K562 (cell line): ENCODE results near the gene COL23A1. TPM values are rescaled to one million over a fixed set of nuclear protein-coding genes. Genes with fewer than 3 reads are reported as not detected.

Experiments
- ATAC-seq: fragments of 200-7000 bp; cut with Tn5 transposase; 3 replicates; pipeline ENCODE4 v1.9.1; 2020; ENCODE audit warnings: moderate library complexity
- BruUV-seq: library from RNA; stranded (reverse); fragments of 400-500 nt; replicated peaks from 2 replicates; lab custom pipeline; 2021; lab: Mats Ljungman, UMichigan
- CTCF ChIA-PET: fragments of 300-600 bp; formaldehyde crosslinking; extraction: SDS; loops from one replicate; lab custom pipeline; 2021; ENCODE audit warnings: low intra/inter-chr PET ratio; lab: Yijun Ruan, JAX
- POLR2A ChIA-PET: fragments of 300-600, 350-650 bp; sonication (Branson Sonifier 250); formaldehyde crosslinking; extraction: SDS; loops from one replicate; lab custom pipeline; 2021; ENCODE audit warnings: antibody characterized with exemption, inconsistent platforms; lab: Yijun Ruan, JAX
- DNase-seq, 4 experiments: peaks; one replicate each; pipeline versions ENCODE4 v3.0.0 to v3.0.0-alpha.2; 2011 to 2018; ENCODE audit warnings: low spot score in 3 of 4, mixed read lengths in 3 of 4; ENCODE audit errors: extremely low read depth in 1 of 4
- FAIRE-seq: peaks from 2 replicates; lab custom pipeline; 2011; peaks lifted over from hg19 to GRCh38; lab: Jason Lieb, UNC
- H2AFZ ChIP-seq: 2 replicates; pipeline ENCODE4 v1.6.0; 2011; ENCODE audit warnings: low read depth, low read length, control low read depth, inconsistent platforms
- H3K27ac ChIP-seq: fragments of 200-600 bp; 3 replicates; pipeline ENCODE4 v1.8.0; 2011; ENCODE audit warnings: low read depth, mild to moderate bottlenecking, control low read depth, inconsistent platforms, low read length, moderate library complexity, mixed read lengths; ENCODE audit errors: extremely low read depth
- H3K27me3 ChIP-seq, 2 experiments: fragments of 300-600 bp in 1 of 2; 2 replicates in 1 of 2; 3 replicates in 1 of 2; pipeline versions ENCODE4 v1.6.0 to v1.8.0; 2011; ENCODE audit warnings: inconsistent platforms in 2 of 2, low read length in 2 of 2, mild to moderate bottlenecking in 1 of 2, mixed read lengths in 1 of 2, moderate library complexity in 1 of 2; ENCODE audit not compliant: control insufficient read depth in 2 of 2, insufficient read depth in 2 of 2
- H3K36me3 ChIP-seq: fragments of 300-600 bp; 3 replicates; pipeline ENCODE4 v1.8.0; 2011; ENCODE audit warnings: mild to moderate bottlenecking, low read length, inconsistent platforms; ENCODE audit not compliant: control insufficient read depth, insufficient read depth
- H3K4me1 ChIP-seq, 2 experiments: fragments of 200-600 bp in 1 of 2; replicated peaks in 1 of 2; 2 replicates in 1 of 2; 3 replicates in 1 of 2; pipeline versions ENCODE4 v1.5.1 to v1.8.0; 2011; ENCODE audit warnings: inconsistent platforms in 2 of 2, low read length in 2 of 2, mild to moderate bottlenecking in 1 of 2, mixed read lengths in 1 of 2, moderate library complexity in 1 of 2; ENCODE audit not compliant: control insufficient read depth in 2 of 2, insufficient read depth in 2 of 2
- H3K4me2 ChIP-seq: 2 replicates; pipeline ENCODE4 v1.6.1; 2011; ENCODE audit warnings: low read length, control low read depth, inconsistent platforms, mixed read lengths; ENCODE audit not compliant: insufficient read depth
- H3K4me3 ChIP-seq: fragments of 200-600 bp; sonication (generic), shearing (Covaris generic); 2 replicates; pipeline ENCODE4 v1.5.1; 2016; ENCODE audit warnings: control low read depth, inconsistent platforms
- H3K79me2 ChIP-seq: fragments of 200-600 bp; 3 replicates; pipeline ENCODE4 v1.8.0; 2011; ENCODE audit warnings: low read length, inconsistent platforms; ENCODE audit not compliant: control insufficient read depth, insufficient read depth
- H3K9ac ChIP-seq, 2 experiments: 2 replicates each; pipeline versions ENCODE4 v1.6.0 to v1.6.1; 2011; ENCODE audit warnings: low read depth in 2 of 2, low read length in 2 of 2, control low read depth in 1 of 2, inconsistent platforms in 1 of 2, mild to moderate bottlenecking in 1 of 2, mixed read lengths in 1 of 2; ENCODE audit not compliant: insufficient read depth in 1 of 2
- H3K9me1 ChIP-seq: one replicate; pipeline ENCODE4 v1.6.0; 2011; ENCODE audit warnings: inconsistent platforms, mild to moderate bottlenecking, low read length, moderate library complexity; ENCODE audit not compliant: control insufficient read depth, insufficient read depth
- H3K9me3 ChIP-seq: replicated peaks from 2 replicates; pipeline ENCODE4 v1.5.1; 2011; ENCODE audit warnings: low read depth, low read length, inconsistent platforms; ENCODE audit not compliant: control insufficient read depth, insufficient read depth
- H4K20me1 ChIP-seq: replicated peaks from 2 replicates; pipeline ENCODE4 v1.6.1; 2011; ENCODE audit warnings: low read length, inconsistent platforms, mixed read lengths; ENCODE audit not compliant: control insufficient read depth, insufficient read depth
- MTA1 ChIP-seq: fragments of 450-650 bp; IDR thresholded peaks from 2 replicates; pipeline ENCODE4 v1.6.1; 2017; ENCODE audit warnings: borderline replicate concordance
- NR2C1 ChIP-seq, 2 experiments: fragments of 450-650 bp; IDR thresholded peaks; 2 replicates each; pipeline ENCODE4 v1.6.1; 2017; ENCODE audit warnings: mild to moderate bottlenecking in 2 of 2, antibody characterized with exemption in 1 of 2, inconsistent platforms in 1 of 2, missing compliant biosample characterization in 1 of 2, missing genetic modification characterization in 1 of 2
- SP1 ChIP-seq: sonication (generic); formaldehyde crosslinking; IDR thresholded peaks from 2 replicates; pipeline ENCODE4 v1.8.1; 2022; ENCODE audit warnings: mild to moderate bottlenecking, missing genetic modification reagents
- SRF ChIP-seq, 2 experiments: fragments of 250-450, 450-650 bp in 1 of 2; sonication (Bioruptor Pico) in 1 of 2; sonication (generic) in 1 of 2; formaldehyde crosslinking; IDR thresholded peaks; 2 replicates each; pipeline versions ENCODE4 v1.5.0 to v1.5.1; 2020 to 2022; ENCODE audit warnings: mild to moderate bottlenecking in 1 of 2, missing genetic modification reagents in 1 of 2
- SRSF1 ChIP-seq: fragments of 200-400 bp; formaldehyde crosslinking; IDR thresholded peaks from 2 replicates; pipeline ENCODE4 v1.6.1; 2017; ENCODE audit warnings: mild to moderate bottlenecking, low read depth, low read length, moderate library complexity
- TAF15 ChIP-seq: fragments of 200-400 bp; formaldehyde crosslinking; IDR thresholded peaks from 2 replicates; pipeline ENCODE4 v1.6.1; 2017; ENCODE audit warnings: mild to moderate bottlenecking, low read depth, low read length, moderate library complexity
- TEAD1 ChIP-seq, 2 experiments: fragments of 450-650 bp in 1 of 2; sonication (generic) in 1 of 2; formaldehyde crosslinking; IDR thresholded peaks; 2 replicates each; pipeline versions ENCODE4 v1.4.0 to v1.8.0; 2020 to 2022; ENCODE audit warnings: mild to moderate bottlenecking in 2 of 2, missing genetic modification reagents in 1 of 2
- TRIM25 ChIP-seq: fragments of 450-650 bp; IDR thresholded peaks from 2 replicates; pipeline ENCODE4 v1.7.0; 2016; ENCODE audit warnings: borderline replicate concordance
- YY1 ChIP-seq, 3 experiments: IDR thresholded peaks; 2 replicates each; pipeline ENCODE4 v1.6.1; 2011; ENCODE audit warnings: low read length in 2 of 3, mild to moderate bottlenecking in 2 of 3, moderate library complexity in 2 of 3, borderline replicate concordance in 1 of 3, control low read depth in 1 of 3, low read depth in 1 of 3; ENCODE audit not compliant: insufficient read depth in 3 of 3, insufficient replicate concordance in 2 of 3, control insufficient read depth in 1 of 3, insufficient read length in 1 of 3; ENCODE audit errors: extremely low read depth in 1 of 3
- ZC3H11A ChIP-seq: IDR thresholded peaks from 2 replicates; pipeline ENCODE4 v1.6.1; 2012; ENCODE audit warnings: low read depth, low read length, improper control_type of control experiment
- ZFP1 ChIP-seq: fragments of 450-650 bp; formaldehyde crosslinking; IDR thresholded peaks from 2 replicates; pipeline ENCODE4 v1.4.0; 2020; ENCODE audit warnings: mild to moderate bottlenecking, mixed read lengths
- ZNF311 ChIP-seq: fragments of 250-450 bp; sonication (Bioruptor Pico); IDR thresholded peaks from 2 replicates; pipeline ENCODE4 v1.4.0; 2020; ENCODE audit warnings: mild to moderate bottlenecking, moderate library complexity
- ZNF347 ChIP-seq: fragments of 450-650 bp; formaldehyde crosslinking; IDR thresholded peaks from 2 replicates; pipeline ENCODE4 v1.4.0; 2020; ENCODE audit warnings: low read depth, mild to moderate bottlenecking, moderate library complexity
- ZNF445 ChIP-seq: fragments of 250-450 bp; sonication (Bioruptor Pico); IDR thresholded peaks from 2 replicates; pipeline ENCODE4 v1.4.0; 2020; ENCODE audit warnings: low read depth, mild to moderate bottlenecking, moderate library complexity
- ZNF583 ChIP-seq: fragments of 250-450 bp; sonication (Bioruptor Pico); IDR thresholded peaks from 2 replicates; pipeline ENCODE4 v1.4.0; 2020
- WGBS: fragments of 100-300 bp; shearing (Covaris generic); methylation state at CpG from one replicate; pipeline ENCODE4 v1.1.6; 2016; ENCODE audit warnings: low coverage, mixed read lengths; ENCODE audit not compliant: insufficient coverage; ENCODE audit errors: missing lambda C conversion rate; 5-methylcytosine and 5-hydroxymethylcytosine counted together
- in situ Hi-C: fragments of 300-500 bp; cut with MboI; formaldehyde crosslinking; loops from 4 replicates; pipeline ENCODE4 v1.15.0; 2018; ENCODE audit warnings: inconsistent platforms, mixed read lengths
- intact Hi-C: fragments of 100-400 bp; cut with micrococcal nuclease; formaldehyde crosslinking; loops from 2 replicates; pipeline ENCODE4 v1.14.2; 2022
- polyA plus RNA-seq, 8 experiments: library from polyadenylated mRNA; depleted of rRNA in 4 of 8; stranded (reverse) in 5 of 8; unstranded in 3 of 8; fragments of >200 nt; fragmentation: Nextera tagmentation in 2 of 8; fragmentation: Illumina TruSeq in 1 of 8; extraction: Ambion mirVana in 2 of 8; extraction: Trizol in 1 of 8; gene quantifications; 2 replicates each; pipeline versions ENCODE4 v1.2.1 to v1.2.3, GENCODE V29; 2011 to 2014; ENCODE audit warnings: inconsistent platforms in 1 of 8, missing spikeins in 1 of 8
- total RNA-seq, 7 experiments: library from RNA; depleted of rRNA in 6 of 7; stranded (reverse); fragments of >200 nt in 6 of 7; fragmentation: Illumina TruSeq in 2 of 7; extraction: Trizol in 2 of 7; gene quantifications; 2 replicates each; pipeline versions ENCODE4 v1.2.1 to v1.2.3, GENCODE V29; 2011 to 2021; ENCODE audit warnings: low replicate concordance in 1 of 7
- TF ChIP-seq, protein P1 (sequence below): sonication (generic); formaldehyde crosslinking; IDR thresholded peaks from 2 replicates; pipeline ENCODE4 v1.8.0; 2022; ENCODE audit warnings: mild to moderate bottlenecking, missing genetic modification reagents
- TF ChIP-seq, protein P2 (sequence below): fragments of 450-650 bp; formaldehyde crosslinking; IDR thresholded peaks from 2 replicates; pipeline ENCODE4 v1.4.0; 2022; ENCODE audit warnings: mild to moderate bottlenecking, moderate library complexity

The COL23A1 gene
- total and polyA plus RNA-seq, 9 of the 15 experiments (the other 6 are each of a cell fraction or from before 2014, with no cell fraction given): 0.09 TPM; not detected in 8

DNA sequence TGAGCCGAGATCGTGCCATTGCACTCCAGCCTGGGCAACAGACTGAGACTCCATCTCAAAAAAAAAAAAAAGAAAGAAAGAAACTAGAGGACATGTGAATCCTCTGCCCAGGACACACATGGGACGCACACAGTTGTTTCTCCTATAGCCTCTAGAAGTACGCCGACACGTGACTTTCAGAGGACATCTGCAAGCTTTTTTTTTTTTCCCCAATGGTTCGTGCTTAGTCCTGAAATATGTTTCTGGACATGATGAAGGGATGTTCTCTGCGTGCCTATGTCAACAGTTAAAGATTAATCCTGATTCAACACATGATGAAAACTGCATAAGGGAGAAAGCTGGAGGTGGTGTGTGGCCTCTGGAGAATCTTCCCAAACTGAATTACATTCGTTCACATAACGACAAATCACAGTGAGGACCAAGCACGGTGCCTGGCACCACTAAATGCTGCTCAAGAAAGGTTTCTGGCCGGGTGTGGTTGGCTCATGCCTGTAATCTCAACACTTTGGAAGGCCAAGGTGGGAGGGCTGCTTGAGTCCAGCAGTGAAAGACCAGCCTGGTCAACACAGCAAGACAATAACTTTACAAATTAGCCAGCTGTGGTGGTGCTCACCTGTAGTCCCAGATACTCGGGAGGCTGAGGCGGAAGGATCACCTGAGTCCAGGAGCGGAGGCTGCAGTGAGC, 9.8 kb downstream of the COL23A1 start:
- no peak for FAIRE-seq
- Histone ChIP-seq H4K20me1 (no peaks in the 10 kb centered on the region), H3K9me3 (no peaks in the 10 kb centered on the region), H3K79me2 (no peaks in the 10 kb centered on the region), H3K9ac (no peak overlapping the region), H3K4me2 (no peak overlapping the region), H3K27me3 (peaks cover 3 to 62% of the 10 kb centered on the region in 2 experiments), H3K27ac (no peak overlapping the region), H2AFZ (no peak overlapping the region), H3K4me3 (no peak overlapping the region), H3K36me3 (no peaks in the 10 kb centered on the region), H3K9me1 (no peaks in the 10 kb centered on the region), H3K4me1 (no peaks in the 10 kb centered on the region; a peak in 1 of 5 replicates)
- CTCF ChIA-PET: no interaction called here
- TF ChIP-seq, protein P1, sequence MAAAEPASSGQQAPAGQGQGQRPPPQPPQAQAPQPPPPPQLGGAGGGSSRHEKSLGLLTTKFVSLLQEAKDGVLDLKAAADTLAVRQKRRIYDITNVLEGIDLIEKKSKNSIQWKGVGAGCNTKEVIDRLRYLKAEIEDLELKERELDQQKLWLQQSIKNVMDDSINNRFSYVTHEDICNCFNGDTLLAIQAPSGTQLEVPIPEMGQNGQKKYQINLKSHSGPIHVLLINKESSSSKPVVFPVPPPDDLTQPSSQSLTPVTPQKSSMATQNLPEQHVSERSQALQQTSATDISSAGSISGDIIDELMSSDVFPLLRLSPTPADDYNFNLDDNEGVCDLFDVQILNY: no peak
- TF ChIP-seq ZNF347 (CRISPR knock-in tag) (no peak), MTA1 (no peak), SRSF1 (no peak), TEAD1 (CRISPR knock-in tag; IDR thresholded peaks at IDR 0.05) (no peak), ZC3H11A (no peak), ZNF583 (CRISPR knock-in tag) (no peak), NR2C1 (IDR thresholded peaks at IDR 0.05) (no peak), NR2C1 (tag; IDR thresholded peaks at IDR 0.05) (no peak), SP1 (no peak), SRF (CRISPR knock-in tag; IDR thresholded peaks at IDR 0.05) (no peak), TRIM25 (no peak), YY1 (IDR thresholded peaks at IDR 0.05; ENCODE audit: borderline replicate concordance in 1 of 3, control insufficient read depth in 1 of 3, extremely low read depth in 1 of 3, insufficient read depth in 3 of 3, insufficient read length in 1 of 3, insufficient replicate concordance in 2 of 3, low read depth in 1 of 3, low read length in 2 of 3) (no peak), TAF15 (no peak), ZFP1 (CRISPR knock-in tag) (no peak), ZNF445 (CRISPR knock-in tag) (no peak), ZNF311 (CRISPR knock-in tag) (no peak)
- TF ChIP-seq, protein P2, sequence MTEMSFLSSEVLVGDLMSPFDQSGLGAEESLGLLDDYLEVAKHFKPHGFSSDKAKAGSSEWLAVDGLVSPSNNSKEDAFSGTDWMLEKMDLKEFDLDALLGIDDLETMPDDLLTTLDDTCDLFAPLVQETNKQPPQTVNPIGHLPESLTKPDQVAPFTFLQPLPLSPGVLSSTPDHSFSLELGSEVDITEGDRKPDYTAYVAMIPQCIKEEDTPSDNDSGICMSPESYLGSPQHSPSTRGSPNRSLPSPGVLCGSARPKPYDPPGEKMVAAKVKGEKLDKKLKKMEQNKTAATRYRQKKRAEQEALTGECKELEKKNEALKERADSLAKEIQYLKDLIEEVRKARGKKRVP: no peak
- BruUV-seq: no TSS peak
- POLR2A ChIA-PET: interaction anchor here (0.7 kb wide), 1 partner anchor 106 kb away, joined by 3 read pairs; no protein-coding TSS in a partner anchor
- in situ Hi-C loops (no loop called here), intact Hi-C loops (no loop called here)
- DNase-seq: no peak
- no peak for ATAC-seq
- WGBS: 7% methylated on average over 13 of the region's 15 CpGs
